Kidney glomerular epithelial cell (primary cell): ENCODE results near the gene SMIM45.
"Not testable (repeated sequence)": the region's sequence is repeated elsewhere in the genome, so short reads cannot be mapped to it uniquely, and the experiment has no call there.

Experiments
- DNase-seq: peaks from one replicate; lab custom pipeline; 2025; lab: John Stamatoyannopoulos, UW

SMIM45 gene

GRCh38 chr22:41934284-41935014 is 17.5 kb upstream of the SMIM45 start:
- no peak for DNase-seq

- DNase-seq = no peak
These were observed 17.0 kb upstream of the SMIM45 start for GRCh38 chr22:41935015-41935351.

GRCh38 chr22:41935509-41935908 is 16.4 kb upstream of the SMIM45 start:
- DNase-seq = no peak

GRCh38 chr22:41936894-41937169 is 15.1 kb upstream of the SMIM45 start:
- no peak for DNase-seq

- DNase-seq = no peak
These were observed 11.7 kb upstream of the SMIM45 start for GRCh38 chr22:41939981-41940831.

- peak; percentile 40 for DNase-seq
These were observed 10.9 kb upstream of the SMIM45 start for GRCh38 chr22:41940832-41941765.

GRCh38 chr22:41943661-41944209 is 8.2 kb upstream of the SMIM45 start:
- DNase-seq = no peak

GRCh38 chr22:41946629-41947423 is 5.1 kb upstream of the SMIM45 start, which contains the start of gene CENPM:
Gene CENPM (minus strand): TSS chr22:41947152. CDS start chr22:41947076, 76 bp downstream.
- peak; percentile 89 for DNase-seq

- no peak for DNase-seq
These were observed 4.4 kb upstream of the SMIM45 start for GRCh38 chr22:41947424-41948080.

GRCh38 chr22:41948142-41948541 is 3.8 kb upstream of the SMIM45 start:
- no peak for DNase-seq

GRCh38 chr22:41948928-41949296 is 3.0 kb upstream of the SMIM45 start:
- not testable (repeated sequence) for DNase-seq

GRCh38 chr22:41949297-41949965 is 2.5 kb upstream of the SMIM45 start:
- no peak for DNase-seq

GRCh38 chr22:41952713-41953112 is 763 bp downstream of the SMIM45 start:
- DNase-seq = no peak

GRCh38 chr22:41957941-41958556 is 6.1 kb downstream of the SMIM45 start:
- no peak for DNase-seq

GRCh38 chr22:41963453-41964111 is 11.6 kb downstream of the SMIM45 start:
- DNase-seq = no peak

- DNase-seq = no peak
These were observed 12.2 kb downstream of the SMIM45 start for GRCh38 chr22:41964112-41964491.

- no peak for DNase-seq
These were observed 14.3 kb downstream of the SMIM45 start for GRCh38 chr22:41966225-41966606.

- DNase-seq = peak; percentile 62
These were observed 14.8 kb downstream of the SMIM45 start for GRCh38 chr22:41966607-41967240.

- DNase-seq = no peak
These were observed 16.7 kb downstream of the SMIM45 start for GRCh38 chr22:41968601-41969000.
